Nephron progenitor cell (in vitro differentiated cells): Measurements from ENCODE around the gene THYN1.

ENCODE experiments used
- DNase-seq: peaks from one replicate; pipeline ENCODE4 v3.0.0; 2021
- H3K27ac Mint-ChIP-seq: 2 replicates; pipeline ENCODE4 v1.8.0; 2021; ENCODE audit warnings: mild to moderate bottlenecking, moderate library complexity, mixed read lengths
- H3K27me3 Mint-ChIP-seq: 2 replicates; pipeline ENCODE4 v1.8.0; 2021; ENCODE audit warnings: mild to moderate bottlenecking, low read depth, mixed read lengths; ENCODE audit not compliant: poor library complexity
- H3K36me3 Mint-ChIP-seq: 2 replicates; pipeline ENCODE4 v1.8.0; 2021; ENCODE audit warnings: low read depth, mixed read lengths
- H3K4me1 Mint-ChIP-seq: 2 replicates; pipeline ENCODE4 v1.8.0; 2021; ENCODE audit warnings: mixed read lengths
- H3K4me3 Mint-ChIP-seq: 2 replicates; pipeline ENCODE4 v1.8.0; 2021; ENCODE audit warnings: mild to moderate bottlenecking, moderate library complexity, mixed read lengths
- H3K9me3 Mint-ChIP-seq: 2 replicates; pipeline ENCODE4 v1.8.0; 2021; ENCODE audit warnings: mild to moderate bottlenecking, moderate library complexity, mixed read lengths
- TF ChIP-seq, protein P1 (sequence below): fragments of 200-600 bp; sonication (generic); IDR thresholded peaks from 2 replicates; pipeline ENCODE4 v1.5.0; 2021; ENCODE audit warnings: antibody characterized with exemption

Gene THYN1

DNA sequence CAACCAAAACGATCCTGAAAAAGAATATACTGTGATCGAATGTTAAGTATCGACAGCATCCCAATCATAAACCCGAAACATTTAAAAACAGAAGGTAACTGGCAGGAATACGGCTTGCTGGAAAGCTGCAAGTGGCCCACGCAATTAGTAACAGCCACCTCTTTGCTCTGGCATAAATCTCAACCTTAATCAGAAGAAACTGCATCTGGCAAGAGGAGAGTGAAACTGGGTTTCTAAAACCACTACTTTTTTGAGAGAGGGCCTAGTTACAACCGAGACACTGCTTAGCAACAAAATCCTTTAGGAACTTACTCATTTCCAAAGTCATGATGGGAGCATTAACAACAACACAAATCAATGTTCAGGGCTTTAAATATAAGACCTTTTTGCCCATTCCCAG lies 37.3 kb downstream of the THYN1 start:
- H3K27me3 Mint-ChIP-seq = no peaks in the 10 kb centered on the region
- H3K4me1 Mint-ChIP-seq = no peaks in the 10 kb centered on the region
- TF ChIP-seq, protein P1, sequence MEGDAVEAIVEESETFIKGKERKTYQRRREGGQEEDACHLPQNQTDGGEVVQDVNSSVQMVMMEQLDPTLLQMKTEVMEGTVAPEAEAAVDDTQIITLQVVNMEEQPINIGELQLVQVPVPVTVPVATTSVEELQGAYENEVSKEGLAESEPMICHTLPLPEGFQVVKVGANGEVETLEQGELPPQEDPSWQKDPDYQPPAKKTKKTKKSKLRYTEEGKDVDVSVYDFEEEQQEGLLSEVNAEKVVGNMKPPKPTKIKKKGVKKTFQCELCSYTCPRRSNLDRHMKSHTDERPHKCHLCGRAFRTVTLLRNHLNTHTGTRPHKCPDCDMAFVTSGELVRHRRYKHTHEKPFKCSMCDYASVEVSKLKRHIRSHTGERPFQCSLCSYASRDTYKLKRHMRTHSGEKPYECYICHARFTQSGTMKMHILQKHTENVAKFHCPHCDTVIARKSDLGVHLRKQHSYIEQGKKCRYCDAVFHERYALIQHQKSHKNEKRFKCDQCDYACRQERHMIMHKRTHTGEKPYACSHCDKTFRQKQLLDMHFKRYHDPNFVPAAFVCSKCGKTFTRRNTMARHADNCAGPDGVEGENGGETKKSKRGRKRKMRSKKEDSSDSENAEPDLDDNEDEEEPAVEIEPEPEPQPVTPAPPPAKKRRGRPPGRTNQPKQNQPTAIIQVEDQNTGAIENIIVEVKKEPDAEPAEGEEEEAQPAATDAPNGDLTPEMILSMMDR = no peak
- H3K4me3 Mint-ChIP-seq = no peak overlapping the region
- no peaks in the 10 kb centered on the region for H3K9me3 Mint-ChIP-seq
- H3K27ac Mint-ChIP-seq = no peak overlapping the region
- DNase-seq = no peak
- peaks cover 57% of the 10 kb centered on the region for H3K36me3 Mint-ChIP-seq

DNA sequence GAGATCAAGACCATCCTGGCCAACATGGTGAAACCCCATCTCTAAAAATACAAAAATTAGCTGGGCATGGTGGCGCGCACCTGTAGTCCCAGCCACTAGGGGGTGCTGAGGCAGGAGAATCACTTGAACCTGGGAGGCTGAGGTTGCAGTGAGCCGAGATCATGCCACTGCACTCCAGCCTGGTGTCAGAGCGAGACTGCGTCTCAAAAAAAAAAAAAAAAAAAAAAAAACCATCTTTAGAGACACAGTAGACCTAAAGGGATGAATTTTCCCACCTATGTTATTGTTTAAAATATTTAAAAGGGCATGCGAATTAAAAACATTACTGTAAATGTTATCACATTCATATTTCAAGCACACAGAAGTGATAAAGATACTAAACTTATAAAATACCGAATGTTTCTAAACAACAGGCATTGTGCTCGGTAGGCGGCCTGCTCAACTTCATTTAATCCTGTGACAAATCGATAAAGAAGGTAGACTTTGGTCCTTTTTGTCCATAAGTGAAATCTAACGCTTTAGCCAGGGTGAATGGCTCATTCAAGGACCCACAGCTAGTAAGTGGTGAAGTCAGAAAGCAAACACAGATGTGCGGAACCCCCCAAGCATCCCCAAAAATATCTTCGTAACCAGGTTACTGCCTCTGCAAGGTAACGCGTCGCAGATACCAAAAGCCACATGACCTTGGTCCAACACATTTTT lies 45.5 kb downstream of the THYN1 start:
- Mint-ChIP-seq H3K4me3 (no peak overlapping the region), H3K9me3 (no peaks in the 10 kb centered on the region), H3K27ac (no peak overlapping the region), H3K4me1 (no peaks in the 10 kb centered on the region), H3K36me3 (peaks cover 56% of the 10 kb centered on the region), H3K27me3 (no peaks in the 10 kb centered on the region)
- DNase-seq = peak; percentile 65
- TF ChIP-seq, protein P1 = peak; percentile 76

DNA sequence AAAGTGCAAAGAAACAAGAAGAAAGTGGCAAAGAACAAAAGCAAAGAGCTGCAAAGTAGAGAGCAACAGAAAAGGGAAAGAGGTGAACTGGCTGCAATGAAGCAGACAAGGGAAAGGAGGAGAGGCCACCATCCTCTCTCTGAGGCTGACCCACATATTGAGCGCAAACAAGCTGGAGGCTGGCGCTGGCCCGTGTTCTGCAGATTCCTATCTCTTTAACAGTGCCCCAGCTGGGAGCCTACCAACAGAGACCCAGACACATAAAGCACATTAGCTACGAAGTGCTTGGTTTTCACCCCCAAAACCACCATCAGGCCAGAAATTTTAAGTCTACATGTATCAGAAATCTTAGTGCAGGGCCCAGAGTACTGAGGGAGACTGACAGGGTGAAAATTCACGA lies 47.0 kb downstream of the THYN1 start:
- H3K4me1 Mint-ChIP-seq = no peaks in the 10 kb centered on the region
- H3K36me3 Mint-ChIP-seq = peaks cover 55% of the 10 kb centered on the region
- no peak overlapping the region for H3K27ac Mint-ChIP-seq
- no peak for DNase-seq
- TF ChIP-seq, protein P1 = no peak
- no peak overlapping the region for H3K4me3 Mint-ChIP-seq
- H3K27me3 Mint-ChIP-seq = no peaks in the 10 kb centered on the region
- no peaks in the 10 kb centered on the region for H3K9me3 Mint-ChIP-seq

DNA sequence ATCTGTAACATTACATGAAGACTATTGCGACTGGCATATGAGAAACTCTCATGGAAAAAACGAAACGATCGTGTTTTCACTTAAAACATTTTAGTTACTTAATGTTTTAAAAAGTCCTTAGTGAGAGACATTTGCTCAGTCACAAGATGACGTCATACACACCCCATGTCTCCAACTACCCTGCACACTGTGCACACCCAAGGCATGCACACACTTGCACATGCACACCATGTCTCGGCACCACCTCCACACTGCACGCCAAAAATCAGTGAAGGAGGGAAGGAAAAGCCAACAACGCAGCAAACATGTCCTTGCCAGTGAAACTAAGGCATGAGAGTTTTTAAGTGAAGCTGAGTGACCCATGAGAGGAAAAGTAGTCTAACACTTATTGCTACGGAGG lies 47.4 kb downstream of the THYN1 start:
- Mint-ChIP-seq H3K4me1 (no peaks in the 10 kb centered on the region), H3K27ac (no peak overlapping the region), H3K27me3 (no peaks in the 10 kb centered on the region), H3K9me3 (no peaks in the 10 kb centered on the region), H3K36me3 (peaks cover 58% of the 10 kb centered on the region), H3K4me3 (no peak overlapping the region)
- TF ChIP-seq, protein P1 = no peak
- DNase-seq = no peak

DNA sequence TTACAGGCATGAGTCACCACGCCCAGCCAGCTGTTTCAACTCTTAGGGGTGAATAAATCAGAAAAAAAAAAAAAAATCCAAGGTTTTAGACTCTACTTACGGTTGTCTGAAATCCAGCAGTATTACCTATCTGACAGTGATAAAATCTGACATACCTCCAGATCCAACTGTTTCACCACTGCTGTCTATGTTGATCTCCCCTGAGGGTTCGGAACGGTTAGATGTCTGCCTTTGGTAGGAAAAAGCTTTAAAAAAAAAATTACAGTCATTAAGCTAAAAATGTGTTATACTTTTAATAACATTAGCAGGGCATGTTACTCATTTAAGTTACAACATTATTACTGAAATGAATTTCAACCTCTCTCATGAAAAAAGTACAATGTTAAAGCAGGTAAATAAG lies 50.5 kb downstream of the THYN1 start:
- no peak overlapping the region for H3K27ac Mint-ChIP-seq
- no peak overlapping the region for H3K4me3 Mint-ChIP-seq
- DNase-seq = no peak
- H3K36me3 Mint-ChIP-seq = peaks cover 82% of the 10 kb centered on the region
- H3K4me1 Mint-ChIP-seq = no peaks in the 10 kb centered on the region
- no peaks in the 10 kb centered on the region for H3K9me3 Mint-ChIP-seq
- no peaks in the 10 kb centered on the region for H3K27me3 Mint-ChIP-seq
- TF ChIP-seq, protein P1 = no peak

DNA sequence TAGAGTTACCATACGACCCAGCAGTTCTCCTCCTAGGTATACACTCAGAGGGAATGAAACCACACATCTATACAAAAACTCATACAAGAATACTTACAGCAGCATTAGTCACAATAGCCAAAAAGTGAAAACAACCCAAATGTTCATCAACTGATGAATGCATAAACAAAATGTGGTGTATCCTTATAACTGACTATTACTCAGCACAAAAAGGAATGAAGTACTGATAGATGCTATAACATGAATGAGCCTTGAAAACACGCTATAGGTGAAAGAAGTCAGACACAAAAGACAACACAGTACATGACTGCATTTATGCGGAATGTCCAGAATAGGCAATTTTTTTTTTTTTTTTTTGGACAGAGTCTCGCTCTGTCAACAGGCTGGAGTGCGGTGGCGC lies 52.5 kb downstream of the THYN1 start:
- TF ChIP-seq, protein P1 = no peak
- DNase-seq = no peak
- H3K36me3 Mint-ChIP-seq = peaks cover 91% of the 10 kb centered on the region
- H3K27ac Mint-ChIP-seq = no peak overlapping the region
- no peaks in the 10 kb centered on the region for H3K4me1 Mint-ChIP-seq
- no peak overlapping the region for H3K4me3 Mint-ChIP-seq
- no peaks in the 10 kb centered on the region for H3K9me3 Mint-ChIP-seq
- no peaks in the 10 kb centered on the region for H3K27me3 Mint-ChIP-seq
